Peyer's patch (tissue), 4 donors: Measurements from ENCODE around the gene BAIAP2.

Experiments
- POLR2A ChIP-seq, 2 donors: fragments of 450-650 bp; IDR thresholded peaks; one replicate each; pipeline ENCODE4 v1.5.1; 2017; ENCODE audit warnings: antibody characterized with exemption in 2 of 2, mild to moderate bottlenecking in 2 of 2, moderate library complexity in 2 of 2
- TF ChIP-seq, protein P1 (sequence below), 6 experiments: fragments of 450-650 bp in 4 of 6; fragments of 200-600 bp in 2 of 6; sonication (generic) in 1 of 6; IDR thresholded peaks; one replicate each; pipeline ENCODE4 v1.5.1; 2017 to 2019; ENCODE audit warnings: antibody characterized with exemption in 6 of 6, mild to moderate bottlenecking in 3 of 6, moderate library complexity in 1 of 6

DNA sequence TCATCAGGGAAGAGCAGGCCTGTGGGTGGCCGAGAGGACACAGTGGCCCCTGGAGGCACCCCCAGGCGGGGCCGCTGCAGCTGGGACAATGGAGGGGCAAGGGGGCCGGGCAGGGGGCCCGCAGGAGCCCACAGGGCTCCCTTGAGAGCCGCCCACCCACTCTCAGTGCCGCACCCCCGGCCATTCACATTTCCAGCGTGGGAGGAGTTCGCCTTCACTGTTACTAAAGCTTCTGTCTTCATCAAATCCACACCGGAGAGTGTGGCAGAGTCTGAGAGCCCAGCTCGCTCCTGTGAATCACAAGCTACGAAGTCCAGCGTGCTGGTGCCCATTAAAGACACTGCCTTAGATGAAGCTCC lies 109.5 kb downstream of the BAIAP2 start:
- TF ChIP-seq POLR2A (IDR thresholded peaks at IDR 0.05) = no peak
- TF ChIP-seq, protein P1, sequence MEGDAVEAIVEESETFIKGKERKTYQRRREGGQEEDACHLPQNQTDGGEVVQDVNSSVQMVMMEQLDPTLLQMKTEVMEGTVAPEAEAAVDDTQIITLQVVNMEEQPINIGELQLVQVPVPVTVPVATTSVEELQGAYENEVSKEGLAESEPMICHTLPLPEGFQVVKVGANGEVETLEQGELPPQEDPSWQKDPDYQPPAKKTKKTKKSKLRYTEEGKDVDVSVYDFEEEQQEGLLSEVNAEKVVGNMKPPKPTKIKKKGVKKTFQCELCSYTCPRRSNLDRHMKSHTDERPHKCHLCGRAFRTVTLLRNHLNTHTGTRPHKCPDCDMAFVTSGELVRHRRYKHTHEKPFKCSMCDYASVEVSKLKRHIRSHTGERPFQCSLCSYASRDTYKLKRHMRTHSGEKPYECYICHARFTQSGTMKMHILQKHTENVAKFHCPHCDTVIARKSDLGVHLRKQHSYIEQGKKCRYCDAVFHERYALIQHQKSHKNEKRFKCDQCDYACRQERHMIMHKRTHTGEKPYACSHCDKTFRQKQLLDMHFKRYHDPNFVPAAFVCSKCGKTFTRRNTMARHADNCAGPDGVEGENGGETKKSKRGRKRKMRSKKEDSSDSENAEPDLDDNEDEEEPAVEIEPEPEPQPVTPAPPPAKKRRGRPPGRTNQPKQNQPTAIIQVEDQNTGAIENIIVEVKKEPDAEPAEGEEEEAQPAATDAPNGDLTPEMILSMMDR (IDR thresholded peaks at IDR 0.05) = no peak
